ENCODE results near the gene SH3PXD2A. TPM values are rescaled to one million over a fixed set of nuclear protein-coding genes. Genes with fewer than 3 reads are reported as not detected.

SH3PXD2A gene
- total and polyA plus RNA-seq, 2 of the 4 experiments (the other 2 are of a cell fraction) = 6.3 to 23.0 TPM

GRCh38 chr10:103619424-103620351, 235.7 kb downstream of the SH3PXD2A start:
- Histone ChIP-seq H3K27me3 (ENCODE audit: control insufficient read depth, insufficient read depth, low read length) (no peaks in the 10 kb centered on the region), H3K36me3 (ENCODE audit: control insufficient read depth, insufficient read depth, low read length) (peaks cover 74% of the 10 kb centered on the region), H3K79me1 (ENCODE audit: low read depth in 1 of 2, low read length in 2 of 2) (peaks cover 5 to 39% of the 10 kb centered on the region in 2 experiments; a peak in 3 of 4 replicates), H3K23ac (ENCODE audit: low read depth, low read length) (no peak overlapping the region), H2AK9ac (replicated peaks; ENCODE audit: low read depth, low read length, poor library complexity) (no peak overlapping the region), H4K8ac (ENCODE audit: low read depth in 2 of 2, low read length in 2 of 2) (no peak overlapping the region), H2BK120ac (ENCODE audit: low read depth, low read length) (no peak overlapping the region), H2AK5ac (ENCODE audit: low read depth, low read length) (no peak overlapping the region), H3K9me3 (ENCODE audit: control insufficient read depth, insufficient read depth, low read length) (no peaks in the 10 kb centered on the region), H3K9me1 (ENCODE audit: insufficient read depth, low read length) (peaks cover 20% of the 10 kb centered on the region), H4K91ac (ENCODE audit: insufficient read depth, low read depth, low read length) (no peak overlapping the region), H3K4me2 (ENCODE audit: low read depth, low read length) (no peak overlapping the region), H4K20me1 (ENCODE audit: insufficient read depth, low read length) (no peaks in the 10 kb centered on the region), H3K18ac (ENCODE audit: low read depth, low read length) (no peak overlapping the region), H3K27ac (ENCODE audit: insufficient read depth, low read length) (no peak overlapping the region), H2BK20ac (ENCODE audit: low read depth, low read length) (no peak overlapping the region), H2AFZ (replicated peaks; ENCODE audit: low read length, poor library complexity) (no peak overlapping the region), H3K4ac (ENCODE audit: low read depth, low read length) (no peak overlapping the region), H3K56ac (ENCODE audit: extremely low read depth, insufficient read depth, low read length) (no peak overlapping the region), H2BK5ac (ENCODE audit: low read depth, low read length, poor library complexity, severe bottlenecking) (no peak overlapping the region), H2BK15ac (ENCODE audit: low read depth, low read length) (no peak overlapping the region), H3K4me1 (ENCODE audit: control insufficient read depth, insufficient read depth, low read length) (peaks cover 16% of the 10 kb centered on the region), H3K14ac (replicated peaks; ENCODE audit: low read depth, low read length) (no peak overlapping the region), H4K5ac (ENCODE audit: low read depth, low read length) (no peak overlapping the region), H3K4me3 (ENCODE audit: insufficient read depth, low read depth, low read length) (no peak overlapping the region), H3K9ac (ENCODE audit: low read depth, low read length) (no peak overlapping the region)
- WGBS, 2 experiments (ENCODE audit: extremely low coverage in 2 of 2, insufficient read length in 1 of 2) = 81% methylated on average over 3 of the region's 22 CpGs; no CpG with 5 or more reads in 1 of the 2 experiments
- POLR2A ChIA-PET (ENCODE audit: unreplicated experiment) = no interaction called here
- no TSS peak for BruUV-seq (replicated peaks)
- CTCF ChIA-PET = interaction anchor here (0.6 kb wide), 1 partner anchor 47 kb away, joined by 3 read pairs; no protein-coding TSS in a partner anchor
- ATAC-seq (ENCODE audit: low read depth) (no peak), DNase-seq (no peak)
- intact Hi-C loops (cut with micrococcal nuclease) (loop anchor here (5.0 kb wide), 1 partner anchor 58 kb away; no protein-coding TSS in a partner anchor), dilution Hi-C loops (cut with HindIII; ENCODE audit: low sequenced_read_pairs, unreplicated experiment) (loop anchor here (10.0 kb wide), 1 partner anchor 55 kb away; no protein-coding TSS in a partner anchor), in situ Hi-C loops (cut with MboI; ENCODE audit: low sequenced_read_pairs) (no loop called here)
- no peak for TF ChIP-seq FOS (IDR thresholded peaks at IDR 0.05; ENCODE audit: low read depth, low read length)
- TF ChIP-seq, protein P1, sequence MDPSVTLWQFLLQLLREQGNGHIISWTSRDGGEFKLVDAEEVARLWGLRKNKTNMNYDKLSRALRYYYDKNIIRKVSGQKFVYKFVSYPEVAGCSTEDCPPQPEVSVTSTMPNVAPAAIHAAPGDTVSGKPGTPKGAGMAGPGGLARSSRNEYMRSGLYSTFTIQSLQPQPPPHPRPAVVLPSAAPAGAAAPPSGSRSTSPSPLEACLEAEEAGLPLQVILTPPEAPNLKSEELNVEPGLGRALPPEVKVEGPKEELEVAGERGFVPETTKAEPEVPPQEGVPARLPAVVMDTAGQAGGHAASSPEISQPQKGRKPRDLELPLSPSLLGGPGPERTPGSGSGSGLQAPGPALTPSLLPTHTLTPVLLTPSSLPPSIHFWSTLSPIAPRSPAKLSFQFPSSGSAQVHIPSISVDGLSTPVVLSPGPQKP (IDR thresholded peaks at IDR 0.05; ENCODE audit: borderline replicate concordance, low read depth, low read length) = no peak
- no peak for TF ChIP-seq CTCF (conservative IDR thresholded peaks at IDR 0.05; ENCODE audit: low read depth, low read length)
- no peak for TF ChIP-seq CEBPB (IDR thresholded peaks at IDR 0.05; ENCODE audit: low read depth, low read length)
- no peak for TF ChIP-seq CHD1 (IDR thresholded peaks at IDR 0.05; ENCODE audit: low read depth, low read length)
- TF ChIP-seq RAD21 (IDR thresholded peaks at IDR 0.05; ENCODE audit: low read length) = no peak
- no peak for TF ChIP-seq POLR2A (IDR thresholded peaks at IDR 0.05; ENCODE audit: low read depth, low read length)
- no peak for TF ChIP-seq BHLHE40 (IDR thresholded peaks at IDR 0.05; ENCODE audit: low read depth, low read length)
- no peak for TF ChIP-seq MAFK (IDR thresholded peaks at IDR 0.05; ENCODE audit: low read depth, low read length)
- no peak for TF ChIP-seq MAZ (IDR thresholded peaks at IDR 0.05; ENCODE audit: borderline replicate concordance, low read depth, low read length)
- TF ChIP-seq RFX5 (IDR thresholded peaks at IDR 0.05; ENCODE audit: low read depth, low read length) = no peak
- TF ChIP-seq NFE2L2 (IDR thresholded peaks at IDR 0.05; ENCODE audit: low read depth, low read length) = no peak
- no peak for TF ChIP-seq SMC3 (IDR thresholded peaks at IDR 0.05; ENCODE audit: low read depth, low read length)
- no peak for TF ChIP-seq USF2 (IDR thresholded peaks at IDR 0.05; ENCODE audit: low read depth, low read length)
